Measurements from ENCODE around the gene ANO2.

DNA sequence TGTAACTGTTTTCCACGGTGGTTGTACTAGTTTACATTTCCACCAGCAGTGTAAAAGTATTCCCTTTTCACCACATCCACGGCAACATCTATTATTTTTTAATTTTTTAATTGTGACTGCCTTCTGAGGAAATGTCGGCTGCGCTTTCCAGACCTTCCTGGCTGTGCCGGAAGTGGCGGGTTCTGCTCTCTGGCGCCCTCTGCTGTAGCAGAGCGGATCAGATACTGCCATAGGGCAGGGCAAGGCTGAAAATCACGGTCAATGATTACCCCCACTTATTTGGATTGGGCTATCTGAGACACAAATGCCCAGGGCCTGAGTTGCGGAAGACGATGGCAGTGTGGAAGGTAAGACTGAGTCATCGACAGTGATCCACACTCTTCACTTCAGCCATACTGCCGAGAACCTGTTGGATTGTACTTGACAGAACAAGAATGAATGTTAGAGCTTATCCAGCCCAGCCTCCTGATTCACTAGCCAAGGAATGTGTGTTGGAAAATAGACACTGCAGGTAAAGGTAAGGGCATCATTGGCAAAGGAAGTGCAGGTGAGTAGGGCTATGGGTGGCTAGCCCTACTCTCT is 388.9 kb downstream of the ANO2 start:
- TF ChIP-seq, protein P1, sequence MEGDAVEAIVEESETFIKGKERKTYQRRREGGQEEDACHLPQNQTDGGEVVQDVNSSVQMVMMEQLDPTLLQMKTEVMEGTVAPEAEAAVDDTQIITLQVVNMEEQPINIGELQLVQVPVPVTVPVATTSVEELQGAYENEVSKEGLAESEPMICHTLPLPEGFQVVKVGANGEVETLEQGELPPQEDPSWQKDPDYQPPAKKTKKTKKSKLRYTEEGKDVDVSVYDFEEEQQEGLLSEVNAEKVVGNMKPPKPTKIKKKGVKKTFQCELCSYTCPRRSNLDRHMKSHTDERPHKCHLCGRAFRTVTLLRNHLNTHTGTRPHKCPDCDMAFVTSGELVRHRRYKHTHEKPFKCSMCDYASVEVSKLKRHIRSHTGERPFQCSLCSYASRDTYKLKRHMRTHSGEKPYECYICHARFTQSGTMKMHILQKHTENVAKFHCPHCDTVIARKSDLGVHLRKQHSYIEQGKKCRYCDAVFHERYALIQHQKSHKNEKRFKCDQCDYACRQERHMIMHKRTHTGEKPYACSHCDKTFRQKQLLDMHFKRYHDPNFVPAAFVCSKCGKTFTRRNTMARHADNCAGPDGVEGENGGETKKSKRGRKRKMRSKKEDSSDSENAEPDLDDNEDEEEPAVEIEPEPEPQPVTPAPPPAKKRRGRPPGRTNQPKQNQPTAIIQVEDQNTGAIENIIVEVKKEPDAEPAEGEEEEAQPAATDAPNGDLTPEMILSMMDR (IDR thresholded peaks at IDR 0.05; ENCODE audit: low read depth, low read length), result peak; percentile 46
- TF ChIP-seq EZH2phosphoT487 (IDR thresholded peaks at IDR 0.05; ENCODE audit: low read depth), result no peak
